HepG2 (cell line): Measurements from ENCODE around the gene ACAD11. TPM values are rescaled to one million over a fixed set of nuclear protein-coding genes. Genes with fewer than 3 reads are reported as not detected.
A peak's percentile ranks its signal among the peaks of the same experiment; 100 is the strongest.

Experiments used
- ATAC-seq: fragments of 200-7000 bp; cut with Tn5 transposase; 3 replicates; pipeline ENCODE4 v1.9.1; 2020; ENCODE audit warnings: mild to moderate bottlenecking, moderate library complexity
- BruUV-seq: library from RNA; stranded (reverse); fragments of 400-500 nt; replicated peaks from 2 replicates; lab custom pipeline; 2021; lab: Mats Ljungman, UMichigan
- CTCF ChIA-PET: fragments of 300-600 bp; formaldehyde crosslinking; extraction: SDS; loops from one replicate; lab custom pipeline; 2021; ENCODE audit warnings: low total read pairs, inconsistent platforms, low intra/inter-chr PET ratio; lab: Yijun Ruan, JAX
- POLR2A ChIA-PET: fragments of 350-600 bp; sonication (Branson Sonifier 250); formaldehyde crosslinking; loops from one replicate; lab custom pipeline; 2020; ENCODE audit warnings: antibody characterized with exemption, inconsistent platforms; lab: Yijun Ruan, JAX
- DNase-seq: peaks from one replicate; pipeline ENCODE4 v3.0.0-alpha.2; 2015; ENCODE audit warnings: low spot score
- FAIRE-seq: peaks from 3 replicates; lab custom pipeline; 2011; peaks lifted over from hg19 to GRCh38; lab: Jason Lieb, UNC
- H2AFZ ChIP-seq: one replicate; pipeline ENCODE4 v1.6.1; 2011; ENCODE audit warnings: low read length, inconsistent platforms
- H3K27ac ChIP-seq: fragments of 300-600 bp; 3 replicates; pipeline ENCODE4 v1.8.0; 2011; ENCODE audit warnings: mixed run types, mild to moderate bottlenecking, mixed read lengths, low read length, inconsistent platforms; ENCODE audit not compliant: insufficient read depth; ENCODE audit errors: extremely low read length
- H3K27me3 ChIP-seq, 2 experiments: fragments of 200-600 bp in 1 of 2; 2 replicates in 1 of 2; 3 replicates in 1 of 2; pipeline versions ENCODE4 v1.6.0 to v1.8.0; 2011; ENCODE audit warnings: low read length in 2 of 2, mild to moderate bottlenecking in 2 of 2, moderate library complexity in 2 of 2, inconsistent platforms in 1 of 2; ENCODE audit not compliant: insufficient read depth in 2 of 2, control insufficient read depth in 1 of 2
- H3K36me3 ChIP-seq, 2 experiments: fragments of 200-600 bp in 1 of 2; replicated peaks in 1 of 2; 2 replicates in 1 of 2; 3 replicates in 1 of 2; pipeline versions ENCODE4 v1.5.1 to v1.8.0; 2011; ENCODE audit warnings: low read length in 2 of 2, inconsistent platforms in 1 of 2; ENCODE audit not compliant: insufficient read depth in 2 of 2, control insufficient read depth in 1 of 2
- H3K4me1 ChIP-seq: 2 replicates; pipeline ENCODE4 v1.5.1; 2012; ENCODE audit warnings: low read length, inconsistent platforms; ENCODE audit not compliant: insufficient read depth
- H3K4me2 ChIP-seq: 2 replicates; pipeline ENCODE4 v1.6.0; 2011; ENCODE audit warnings: low read depth, low read length, inconsistent platforms
- H3K4me3 ChIP-seq, 3 experiments: fragments of 200-600 bp in 1 of 3; sonication (generic), shearing (Covaris generic) in 1 of 3; replicated peaks in 1 of 3; 2 replicates each; pipeline ENCODE4 v1.5.1; 2011 to 2016; ENCODE audit warnings: low read length in 3 of 3, inconsistent platforms in 2 of 3, low read depth in 2 of 3, mild to moderate bottlenecking in 2 of 3, control low read depth in 1 of 3, mixed read lengths in 1 of 3; ENCODE audit not compliant: insufficient read depth in 1 of 3
- H3K79me2 ChIP-seq: one replicate; pipeline ENCODE4 v1.6.1; 2011; ENCODE audit warnings: low read length, inconsistent platforms; ENCODE audit not compliant: insufficient read depth
- H3K9ac ChIP-seq: 2 replicates; pipeline ENCODE4 v1.6.0; 2011; ENCODE audit warnings: mild to moderate bottlenecking, low read depth, low read length, inconsistent platforms; ENCODE audit not compliant: insufficient read depth
- H3K9me3 ChIP-seq: 2 replicates; pipeline ENCODE4 v1.5.1; 2012; ENCODE audit warnings: mild to moderate bottlenecking, low read length
- H4K20me1 ChIP-seq: 2 replicates; pipeline ENCODE4 v1.6.0; 2011; ENCODE audit warnings: inconsistent platforms, mild to moderate bottlenecking, low read length, moderate library complexity; ENCODE audit not compliant: insufficient read depth
- ATF5 ChIP-seq: sonication (generic); formaldehyde crosslinking; IDR thresholded peaks from 2 replicates; pipeline ENCODE4 v1.4.0; 2020; ENCODE audit warnings: mild to moderate bottlenecking, low read depth, missing genetic modification reagents
- ELF3 ChIP-seq: IDR thresholded peaks from 2 replicates; pipeline ENCODE4 v1.6.1; 2016; ENCODE audit warnings: missing genetic modification reagents, missing compliant biosample characterization
- FOXO4 ChIP-seq: sonication (generic); formaldehyde crosslinking; conservative IDR thresholded peaks from 2 replicates; pipeline ENCODE4 v1.8.1; 2023; ENCODE audit warnings: missing genetic modification reagents
- GLI4 ChIP-seq: sonication (generic); formaldehyde crosslinking; IDR thresholded peaks from 2 replicates; pipeline ENCODE4 v1.5.1; 2020; ENCODE audit warnings: missing genetic modification reagents, mild to moderate bottlenecking, moderate library complexity, borderline replicate concordance
- HNF4A ChIP-seq: sonication (generic); formaldehyde crosslinking; IDR thresholded peaks from 2 replicates; pipeline ENCODE4 v1.4.0; 2020; ENCODE audit warnings: missing genetic modification reagents
- MATR3 ChIP-seq: sonication (generic); formaldehyde crosslinking; IDR thresholded peaks from 2 replicates; pipeline ENCODE4 v1.4.0; 2020; ENCODE audit warnings: missing genetic modification reagents
- NFRKB ChIP-seq: fragments of 450-650 bp; IDR thresholded peaks from 2 replicates; pipeline ENCODE4 v1.6.1; 2017
- PREB ChIP-seq: sonication (generic); formaldehyde crosslinking; IDR thresholded peaks from 2 replicates; pipeline ENCODE4 v1.4.0; 2020; ENCODE audit warnings: missing genetic modification reagents
- RNF2 ChIP-seq: fragments of 450-650 bp; conservative IDR thresholded peaks from 2 replicates; pipeline ENCODE4 v1.6.1; 2016; ENCODE audit warnings: low read depth
- SNAPC2 ChIP-seq: sonication (generic); formaldehyde crosslinking; IDR thresholded peaks from 2 replicates; pipeline ENCODE4 v1.8.1; 2022; ENCODE audit warnings: mild to moderate bottlenecking, missing genetic modification reagents
- U2AF1 ChIP-seq: fragments of 200-400 bp; formaldehyde crosslinking; optimal IDR thresholded peaks from 2 replicates; pipeline ENCODE3; 2017; ENCODE audit warnings: mild to moderate bottlenecking, low read depth, low read length
- ZBTB34 ChIP-seq: sonication (generic); formaldehyde crosslinking; IDR thresholded peaks from 2 replicates; pipeline ENCODE4 v1.8.0; 2022; ENCODE audit warnings: mild to moderate bottlenecking, missing genetic modification reagents
- ZNF552 ChIP-seq: sonication (generic); formaldehyde crosslinking; IDR thresholded peaks from 2 replicates; pipeline ENCODE4 v1.9.0; 2022; ENCODE audit warnings: missing genetic modification reagents, mild to moderate bottlenecking, borderline replicate concordance
- ZNF570 ChIP-seq: sonication (generic); formaldehyde crosslinking; IDR thresholded peaks from 2 replicates; pipeline ENCODE4 v1.4.0; 2020; ENCODE audit warnings: mild to moderate bottlenecking, missing genetic modification reagents, borderline replicate concordance
- ZNF639 ChIP-seq: conservative IDR thresholded peaks from 2 replicates; pipeline ENCODE4 v1.6.1; 2018; ENCODE audit warnings: missing genetic modification reagents
- ZNF75D ChIP-seq: sonication (generic); formaldehyde crosslinking; IDR thresholded peaks from 2 replicates; pipeline ENCODE4 v1.8.1; 2023; ENCODE audit warnings: missing genetic modification reagents, mild to moderate bottlenecking, borderline replicate concordance
- ZNF83 ChIP-seq: sonication (generic); formaldehyde crosslinking; IDR thresholded peaks from 2 replicates; pipeline ENCODE4 v1.4.0; 2020; ENCODE audit warnings: missing genetic modification reagents, mild to moderate bottlenecking, borderline replicate concordance
- ZSCAN29 ChIP-seq: sonication (generic); formaldehyde crosslinking; conservative IDR thresholded peaks from 2 replicates; pipeline ENCODE4 v1.4.0; 2020; ENCODE audit warnings: mild to moderate bottlenecking, missing genetic modification reagents
- WGBS: methylation state at CpG from one replicate; pipeline ENCODE4 v1.1.6; 2017; ENCODE audit warnings: low lambda C conversion rate; 5-methylcytosine and 5-hydroxymethylcytosine counted together
- in situ Hi-C: cut with HindIII; loops from 2 replicates; pipeline ENCODE4 v1.10.0; 2017; ENCODE audit warnings: low pct_unique_long_range_greater_than_20kb; ENCODE audit not compliant: extremely low pct_ligation_motif_present
- intact Hi-C: fragments of 100-400 bp; cut with micrococcal nuclease; formaldehyde crosslinking; loops from one replicate; pipeline ENCODE4 v1.10.0; 2022; ENCODE audit not compliant: unreplicated experiment
- polyA plus RNA-seq, 8 experiments: library from polyadenylated mRNA; depleted of rRNA in 3 of 8; stranded (reverse) in 7 of 8; unstranded in 1 of 8; fragments of >200 nt; fragmentation: Illumina TruSeq in 4 of 8; extraction: Trizol in 4 of 8; gene quantifications; 2 replicates each; pipeline versions ENCODE4 v1.2.1 to v1.2.3, GENCODE V29; 2011 to 2016; ENCODE audit warnings: low read depth in 4 of 8, missing spikeins in 1 of 8, mixed read lengths in 1 of 8; ENCODE audit not compliant: insufficient read depth in 1 of 8
- total RNA-seq, 5 experiments: library from RNA; depleted of rRNA; stranded (reverse); fragments of >200 nt; fragmentation: Illumina TruSeq; extraction: Trizol; gene quantifications; 2 replicates each; pipeline ENCODE4 v1.2.3, GENCODE V29; 2016; ENCODE audit warnings: low read depth in 1 of 5

ACAD11 gene
- total and polyA plus RNA-seq, 2 of the 13 experiments (the other 11 are each of a cell fraction or from before 2014, with no cell fraction given): 30.6 to 56.9 TPM

GRCh38 chr3:132660052-132660810 is 622 bp upstream of the ACAD11 start, which contains the start of gene UBA5:
Gene UBA5 (plus strand): TSS chr3:132660329. CDS start chr3:132660538, 209 bp downstream.
- H3K4me2 ChIP-seq: peak within 1 kb of the TSS; percentile 79
- BruUV-seq: no TSS peak
- intact Hi-C loops (no loop called here), in situ Hi-C loops (no loop called here)
- POLR2A ChIA-PET: interaction anchor here (1.0 to 2.4 kb wide), 8 partner anchors 8 to 111 kb away, joined by 3 to 8 read pairs (median 5); no protein-coding TSS in a partner anchor
- peaks cover 55% of the 10 kb centered on the region for H3K79me2 ChIP-seq
- DNase-seq (peak; percentile 32), ATAC-seq (peak; percentile 77), FAIRE-seq (no peak)
- H3K27me3 ChIP-seq: no peaks in the 10 kb centered on the region
- CTCF ChIA-PET: no interaction called here
- peak within 1 kb of the TSS; percentile 89 to 100 (median 96) for H3K4me3 ChIP-seq
- H3K36me3 ChIP-seq: no peaks in the 10 kb centered on the region; a peak in 1 of 5 replicates
- H3K4me1 ChIP-seq: peaks cover 58% of the 10 kb centered on the region
- WGBS: 0% methylated on average over 11 of the region's 64 CpGs
- peak within 1 kb of the TSS; percentile 65 for H2AFZ ChIP-seq
- peak within 1 kb of the TSS; percentile 88 for H3K27ac ChIP-seq
- peak within 1 kb of the TSS; percentile 96 for H3K9ac ChIP-seq
- H4K20me1 ChIP-seq: peaks cover 8% of the 10 kb centered on the region; the same call in 1 of the 2 replicates
- H3K9me3 ChIP-seq: no peaks in the 10 kb centered on the region
- TF ChIP-seq MATR3 (no peak), ZNF75D (CRISPR knock-in tag) (0 out of 2 replicates have a peak, but pooled peaks have one; percentile 74), ATF5 (CRISPR knock-in tag) (no peak; the same call in 1 of the 2 replicates), ELF3 (peak; percentile 24; the same call in 1 of the 2 replicates), ZNF552 (CRISPR knock-in tag) (0 out of 2 replicates have a peak, but pooled peaks have one; percentile 21), ZBTB34 (CRISPR knock-in tag) (no peak), NFRKB (no peak), PREB (0 out of 2 replicates have a peak, but pooled peaks have one; percentile 79), ZNF83 (CRISPR knock-in tag) (0 out of 2 replicates have a peak, but pooled peaks have one; percentile 22), GLI4 (CRISPR knock-in tag) (peak; percentile 31; the same call in 1 of the 2 replicates), RNF2 (no peak), FOXO4 (CRISPR knock-in tag) (no peak), ZNF570 (CRISPR knock-in tag) (no peak), U2AF1 (no peak), SNAPC2 (CRISPR knock-in tag) (no peak), ZNF639 (CRISPR knock-in tag) (0 out of 2 replicates have a peak, but pooled peaks have one; percentile 61), HNF4A (no peak), ZSCAN29 (CRISPR knock-in tag) (no peak)
